Islet of Langerhans (tissue), 1 donor: ENCODE results near the gene ABCA9.
"Not testable (repeated sequence)": the region's sequence is repeated elsewhere in the genome, so short reads cannot be mapped to it uniquely, and the experiment has no call there.

ENCODE experiments used
- FAIRE-seq: peaks from one replicate; lab custom pipeline; 2011; peaks lifted over from hg19 to GRCh38; lab: Jason Lieb, UNC

Gene ABCA9

DNA sequence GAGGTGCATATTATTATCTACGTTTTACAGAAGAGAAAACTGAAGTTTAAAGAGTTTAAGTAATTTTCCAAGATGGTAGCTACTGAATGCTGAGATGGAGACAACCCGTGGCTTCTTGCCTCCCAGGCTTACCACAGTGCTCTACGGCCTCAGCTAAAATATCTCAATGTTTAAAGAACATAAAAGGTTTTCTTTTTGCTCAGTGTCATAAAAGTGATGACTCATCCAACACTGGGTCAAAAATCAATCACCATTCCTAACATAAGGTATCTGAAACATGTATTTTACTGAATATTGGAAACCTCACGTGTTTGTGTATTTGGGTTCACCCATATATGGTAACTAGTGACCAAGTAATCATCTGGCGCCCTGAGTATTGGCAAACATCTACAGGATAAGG is 18.4 kb downstream of the ABCA9 start:
- no peak for FAIRE-seq

DNA sequence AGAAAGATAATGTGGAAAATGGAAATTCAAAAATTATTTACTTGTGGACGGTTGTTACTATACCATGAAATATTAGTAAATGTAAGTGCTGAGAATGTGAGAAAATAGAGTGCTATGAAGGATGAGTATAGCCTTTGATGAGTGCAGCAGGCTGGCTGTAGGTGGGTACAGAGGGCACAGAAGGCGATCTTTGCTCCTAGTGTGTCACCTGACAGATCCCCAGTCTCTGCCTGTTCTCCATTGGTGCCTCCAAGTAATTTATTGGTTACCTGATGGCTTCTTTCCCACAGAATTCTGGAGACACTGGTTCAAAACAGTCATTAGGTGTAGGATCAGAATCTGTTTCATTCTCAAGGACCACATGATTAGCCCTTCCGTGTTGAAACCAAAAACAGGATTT is 28.9 kb downstream of the ABCA9 start:
- no peak for FAIRE-seq

- no peak for FAIRE-seq
These were observed 30.6 kb downstream of the ABCA9 start for GRCh38 chr17:69030169-69030568.

DNA sequence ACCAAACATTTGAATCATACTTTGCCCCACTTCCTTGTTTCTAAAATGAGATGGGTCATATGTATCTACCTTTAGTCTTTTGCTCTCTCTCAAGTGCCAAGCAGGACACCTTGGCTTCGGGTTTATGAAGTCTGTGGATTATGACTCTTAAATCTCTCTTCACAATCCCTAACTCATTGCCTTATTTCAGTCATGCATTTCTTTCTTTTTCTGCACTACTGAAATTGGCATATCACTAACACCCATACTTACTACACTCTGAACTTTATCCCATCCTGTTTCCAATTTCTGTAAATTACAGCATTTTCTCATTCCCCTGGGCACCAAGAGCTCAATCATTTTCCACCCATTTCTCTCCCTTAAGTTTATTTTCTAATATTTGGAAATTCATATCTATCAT is 42.0 kb downstream of the ABCA9 start:
- no peak for FAIRE-seq

- no peak for FAIRE-seq
These were observed 42.6 kb downstream of the ABCA9 start for GRCh38 chr17:69018022-69018615.

DNA sequence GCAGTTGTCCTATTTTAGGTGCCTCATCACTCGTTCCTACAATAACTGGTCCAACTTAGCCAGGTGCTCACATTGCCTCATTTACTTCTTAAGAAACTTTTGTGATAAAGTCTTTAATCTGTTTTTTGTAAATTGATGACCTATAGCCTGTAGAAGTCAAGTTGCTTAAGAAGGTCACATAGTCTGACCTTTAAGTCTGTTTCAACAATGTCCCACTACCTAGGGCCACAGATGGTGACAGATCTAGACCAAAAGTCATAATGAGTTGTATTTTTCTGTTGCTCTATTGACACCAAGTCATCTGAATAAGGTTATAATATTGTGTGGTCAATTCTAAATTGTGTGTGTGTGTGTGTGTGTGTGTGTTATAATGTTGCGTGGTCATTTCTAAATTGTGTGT is 45.1 kb downstream of the ABCA9 start:
- FAIRE-seq: no peak

DNA sequence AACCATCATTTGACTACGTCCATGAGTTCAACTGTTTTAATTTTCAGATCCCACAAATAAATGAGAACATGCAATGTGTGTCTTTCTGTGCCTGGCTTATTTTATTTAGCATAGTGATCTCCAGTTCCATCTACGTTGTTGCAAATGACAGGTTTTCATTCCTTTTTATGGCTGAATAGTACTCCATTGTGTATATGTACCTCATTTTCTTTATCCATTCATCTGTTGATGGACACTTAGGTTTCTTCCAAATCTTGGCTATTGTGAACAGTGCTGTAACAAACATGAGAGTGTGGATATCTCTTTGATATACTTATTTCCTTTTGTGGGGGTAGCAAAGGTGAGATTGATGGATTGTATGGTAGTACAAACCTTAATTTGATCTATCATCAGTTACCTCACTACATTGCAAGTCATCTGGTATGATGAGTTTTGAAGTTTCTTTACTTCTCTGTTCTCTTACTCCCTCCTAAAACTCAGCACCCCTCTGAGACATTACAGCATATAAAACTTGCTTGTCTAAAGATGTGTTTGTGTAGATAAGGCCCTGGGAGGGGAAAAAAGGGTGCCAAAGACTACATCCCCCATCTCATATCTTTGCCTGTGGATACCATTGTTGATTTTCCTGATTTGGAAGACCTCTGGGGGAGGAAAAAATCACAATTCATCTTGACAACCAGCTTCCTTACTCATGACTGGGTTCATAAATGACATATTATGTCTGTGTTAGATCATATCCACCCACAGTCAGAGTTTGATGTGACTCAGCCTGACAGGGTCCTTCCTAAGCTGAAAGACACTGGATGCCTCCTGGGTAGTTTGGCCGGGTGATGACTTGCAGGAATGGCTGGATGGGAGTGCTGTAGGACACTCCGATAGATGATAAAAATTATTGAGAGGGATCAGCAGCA is 47.6 kb downstream of the ABCA9 start:
- FAIRE-seq: no peak

DNA sequence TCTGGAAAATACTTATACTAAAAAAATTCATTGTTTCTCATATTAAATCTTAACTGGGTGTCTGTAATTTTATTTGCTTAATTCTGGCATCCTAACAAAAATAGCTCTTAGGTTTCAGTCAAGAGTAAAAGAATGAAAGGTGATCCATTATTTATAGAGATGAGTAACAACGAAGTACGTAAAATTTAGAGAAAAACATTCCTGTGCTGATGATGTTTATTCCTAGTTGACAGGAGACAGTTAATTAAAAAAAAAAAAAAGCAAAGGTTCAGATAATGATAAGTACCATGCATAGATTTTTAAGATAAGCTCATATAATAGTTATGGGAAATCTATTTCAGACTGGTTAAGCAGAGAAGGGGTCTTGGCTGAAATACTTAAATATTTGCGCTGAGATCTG is 50.8 kb downstream of the ABCA9 start:
- FAIRE-seq: no peak

GRCh38 chr17:69004759-69005158 is 56.0 kb downstream of the ABCA9 start:
- not testable (repeated sequence) for FAIRE-seq

- FAIRE-seq: not testable (repeated sequence)
These were observed 61.0 kb downstream of the ABCA9 start for GRCh38 chr17:68999743-69000142.

DNA sequence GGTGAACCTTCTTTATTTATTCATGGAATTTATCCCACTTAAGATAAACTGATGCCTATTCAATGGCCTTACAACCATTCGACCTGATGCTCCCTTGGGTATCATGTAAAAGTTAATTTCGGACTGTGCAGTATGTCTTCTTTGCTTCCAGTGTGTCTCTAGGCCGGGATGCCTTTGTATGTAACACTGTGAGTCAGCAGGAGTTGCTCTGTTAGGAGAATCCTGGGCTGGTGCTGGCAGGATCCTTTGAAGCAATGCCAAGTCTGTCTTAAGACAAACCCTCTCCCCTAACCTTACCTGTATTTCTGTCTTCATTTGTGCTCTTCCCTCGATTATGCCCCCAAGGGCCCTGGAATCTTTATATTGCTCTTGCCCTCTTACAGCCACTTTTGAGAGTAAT is 67.6 kb downstream of the ABCA9 start:
- no peak for FAIRE-seq

DNA sequence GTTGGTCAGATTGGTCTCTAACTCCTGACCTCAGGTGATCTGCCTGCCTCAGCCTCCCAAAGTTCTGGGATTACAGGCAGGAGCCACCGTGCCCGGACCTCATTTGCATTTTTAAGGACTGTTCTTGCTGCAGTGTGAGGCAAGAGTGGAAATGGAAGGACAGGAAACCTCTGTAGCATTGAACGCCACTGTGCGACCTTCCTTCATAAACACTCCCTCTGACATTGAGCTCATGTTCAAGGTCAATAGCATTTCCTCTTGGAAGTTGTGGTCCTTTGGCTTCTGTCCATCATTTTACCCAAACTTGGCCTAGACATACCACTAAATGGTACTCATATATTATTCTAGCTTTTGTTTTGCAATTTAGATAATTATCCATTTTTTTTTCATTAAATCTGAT is 72.8 kb downstream of the ABCA9 start:
- no peak for FAIRE-seq

GRCh38 chr17:68981288-68981687 is 79.4 kb downstream of the ABCA9 start:
- FAIRE-seq: no peak

GRCh38 chr17:68973098-68973846 is 87.5 kb downstream of the ABCA9 start:
- no peak for FAIRE-seq

DNA sequence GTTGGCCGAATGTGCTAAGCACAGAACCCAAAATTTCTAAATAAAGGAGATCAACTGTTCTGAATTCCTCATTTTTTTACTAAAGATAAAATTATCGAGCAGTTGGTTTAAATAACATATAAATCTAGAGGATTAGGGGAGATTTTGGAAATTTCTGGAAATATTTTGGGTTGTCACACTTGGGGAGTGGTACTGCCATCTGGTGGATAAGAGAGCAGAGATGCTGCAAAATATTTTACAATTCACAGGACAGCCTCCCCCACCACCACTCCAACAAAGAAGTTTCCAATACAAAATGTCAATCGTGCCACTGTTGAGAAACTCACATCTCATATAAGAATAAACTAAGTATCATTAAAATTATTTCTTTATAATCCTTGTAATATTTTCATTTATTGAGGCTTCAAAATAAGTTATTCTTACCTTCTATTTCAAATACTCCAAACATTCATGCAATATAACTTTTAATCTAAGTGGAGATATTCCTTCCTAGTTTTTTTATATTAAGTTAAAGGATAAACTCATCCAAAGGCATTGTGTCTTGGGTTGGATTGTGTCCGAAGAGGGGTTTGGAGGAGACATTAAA is 88.5 kb downstream of the ABCA9 start:
- peak; percentile 61 for FAIRE-seq

- no peak for FAIRE-seq
These were observed 91.6 kb downstream of the ABCA9 start for GRCh38 chr17:68969101-68969500.

DNA sequence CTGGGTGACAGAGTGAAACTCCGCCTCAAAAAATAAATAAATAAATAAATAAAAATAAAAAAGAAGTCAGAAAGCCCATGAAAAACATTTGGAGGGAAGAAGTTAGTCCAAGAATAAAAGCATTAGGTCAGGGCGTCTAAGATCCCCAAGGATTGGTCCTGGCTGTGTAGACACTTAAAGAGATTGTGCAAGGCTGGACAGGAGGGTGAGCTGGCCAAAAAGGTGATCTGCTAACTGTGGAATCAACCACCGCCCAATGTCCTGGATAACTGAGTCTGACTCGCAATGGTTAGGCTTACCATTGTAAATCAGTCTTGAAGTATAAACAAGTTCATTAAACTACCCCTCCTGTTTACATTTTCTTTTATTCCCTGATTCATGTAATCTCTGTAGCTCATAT is 96.8 kb downstream of the ABCA9 start:
- no peak for FAIRE-seq

DNA sequence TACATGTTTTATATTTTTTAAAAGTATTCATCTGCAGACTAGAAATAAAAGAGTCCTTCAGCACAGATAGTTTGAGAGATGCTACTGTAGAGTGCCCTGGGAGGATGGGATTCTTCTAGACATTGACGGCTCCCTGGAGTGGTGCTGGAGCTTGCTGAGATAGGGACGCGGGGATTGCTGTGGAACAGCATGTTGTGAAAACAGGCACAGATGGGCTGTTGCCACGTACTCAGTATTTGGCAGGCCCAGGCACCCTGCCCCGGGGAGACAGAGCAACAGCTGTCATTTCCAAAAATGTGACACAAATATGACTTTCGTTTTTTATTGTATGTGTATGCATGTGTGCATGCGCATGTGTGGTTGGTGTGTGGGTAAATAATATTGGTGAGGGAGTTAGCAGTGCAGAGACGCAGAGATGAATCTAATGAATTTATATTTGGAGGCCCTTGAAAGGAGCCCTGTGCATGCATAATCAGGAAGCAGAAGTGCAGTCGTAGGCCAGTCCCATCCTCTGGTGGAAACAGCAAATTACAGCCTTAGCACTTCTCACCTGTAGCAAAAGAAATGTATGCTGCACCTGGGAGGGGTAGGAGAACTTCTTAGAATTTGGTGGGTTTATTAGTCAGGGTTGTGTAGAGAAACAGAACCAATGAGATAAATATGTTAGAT is 99.4 kb downstream of the ABCA9 start:
- no peak for FAIRE-seq

- not testable (repeated sequence) for FAIRE-seq
These were observed 101.6 kb downstream of the ABCA9 start for GRCh38 chr17:68959117-68959516.

DNA sequence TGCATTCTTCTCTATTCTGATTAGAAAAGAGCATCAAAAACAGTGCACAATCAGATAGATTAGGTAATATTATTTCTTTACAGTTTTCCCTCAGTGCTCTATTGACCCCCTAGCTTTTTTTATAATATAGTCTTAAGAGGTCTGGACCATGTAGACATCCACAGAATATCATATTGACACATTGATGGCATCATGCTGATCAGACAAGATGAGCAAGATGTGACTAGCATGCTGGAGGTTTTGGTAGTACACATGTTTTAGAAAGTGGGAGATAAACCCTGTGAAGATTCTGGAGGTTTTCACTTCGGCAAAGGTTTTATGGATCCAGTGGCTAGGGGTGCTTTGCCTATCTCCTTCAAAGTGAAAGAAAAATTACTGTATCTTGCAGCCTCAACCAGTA is 102.8 kb downstream of the ABCA9 start:
- FAIRE-seq: no peak

DNA sequence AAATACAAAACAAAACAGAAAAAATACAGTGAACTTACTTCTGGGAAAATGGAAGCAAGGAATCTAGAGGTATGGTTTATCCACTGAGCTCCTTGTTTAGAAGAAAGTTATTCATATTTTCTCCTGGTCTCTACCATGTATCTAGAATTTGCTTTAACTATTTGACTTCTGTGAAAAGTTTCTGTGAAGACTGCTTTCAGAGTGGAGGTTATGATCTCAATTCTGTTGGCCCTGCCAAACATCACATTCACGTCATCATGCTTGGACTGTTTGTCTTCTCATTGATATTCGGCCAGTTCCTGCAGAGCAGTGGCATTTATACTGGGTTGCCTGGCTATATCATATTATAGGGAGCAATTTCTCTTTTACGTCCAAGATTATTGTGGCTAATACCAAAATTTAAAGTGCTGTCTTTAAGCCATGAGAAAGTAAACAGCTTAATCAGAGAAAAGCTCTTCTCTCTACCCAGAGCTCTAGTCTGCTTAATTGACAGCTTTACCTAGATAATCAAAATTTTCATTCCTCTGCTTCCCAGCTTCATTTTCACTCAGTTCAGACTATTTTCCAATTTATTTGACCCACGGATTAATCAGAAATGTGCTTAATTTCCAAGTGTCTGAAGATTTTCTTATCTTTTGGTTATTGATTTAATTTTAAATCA is 105.4 kb downstream of the ABCA9 start, which contains the start of gene ABCA8:
ABCA8 (minus strand) TSS at position 212 of the 661 bp plus-strand sequence. CDS start 13,358 bp downstream, outside the sequence.
- FAIRE-seq: no peak
